ENCODE measurements around the gene FBN2.

The FBN2 gene

DNA sequence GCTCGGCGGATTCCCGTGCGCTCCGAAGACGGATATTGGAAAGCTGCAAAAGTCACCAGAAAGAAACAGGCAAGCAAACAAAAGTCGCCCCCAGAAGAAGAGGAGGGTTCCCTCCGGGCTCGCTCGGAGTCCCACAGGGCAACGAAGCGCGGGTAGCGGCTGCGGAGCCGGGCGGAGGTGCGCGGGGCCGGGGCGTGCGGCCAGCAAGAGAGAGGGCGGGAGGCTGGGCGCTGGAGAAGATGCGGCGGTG, at the start of gene FBN2:
Gene FBN2 (minus strand): TSS at position 246 of the 250 bp plus-strand sequence. CDS start 642 bp downstream, outside the sequence.
- no peak for DNase-seq (ENCODE audit: extremely low read depth in 1 of 2, low read depth in 1 of 2)

DNA sequence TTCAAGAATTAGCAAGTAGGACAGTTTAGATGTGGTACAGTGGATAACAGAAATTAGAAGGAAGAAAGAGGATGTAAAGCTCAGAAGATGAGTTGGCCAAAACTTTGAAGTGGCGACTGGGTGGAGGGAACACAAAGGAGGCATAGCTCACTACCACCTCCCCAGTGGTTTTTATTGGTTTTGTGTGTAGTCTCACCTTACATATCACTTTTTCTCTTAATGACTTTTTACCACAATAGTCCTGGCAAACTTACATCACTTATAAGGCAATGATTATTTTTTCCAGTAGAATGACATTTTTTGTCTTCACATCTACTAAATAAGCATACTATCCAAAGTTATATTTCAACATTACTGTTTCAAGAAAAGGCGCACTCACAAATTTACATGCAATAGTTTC, 49.2 kb upstream of the FBN2 start:
- no peak for DNase-seq (ENCODE audit: extremely low read depth in 1 of 2, low read depth in 1 of 2)

DNA sequence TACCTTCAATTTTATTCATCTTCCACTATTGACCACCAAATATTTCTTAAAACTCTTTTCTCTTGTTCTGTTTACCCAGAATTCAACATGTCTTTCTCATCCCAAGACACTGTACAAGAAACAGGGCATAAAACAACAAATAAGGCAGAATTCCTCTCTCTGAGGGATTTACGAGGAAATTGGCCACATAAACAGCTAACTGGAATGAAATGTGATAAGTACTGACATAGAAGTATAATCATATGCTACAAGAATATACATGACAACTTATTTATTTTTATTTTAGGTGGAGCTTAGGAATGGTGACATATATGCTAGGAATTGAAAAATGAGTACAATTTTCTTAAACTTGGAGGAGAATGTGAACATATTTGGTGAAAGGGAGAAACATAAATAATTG, 48.8 kb upstream of the FBN2 start:
- DNase-seq (ENCODE audit: extremely low read depth in 1 of 2, low read depth in 1 of 2) = no peak

DNA sequence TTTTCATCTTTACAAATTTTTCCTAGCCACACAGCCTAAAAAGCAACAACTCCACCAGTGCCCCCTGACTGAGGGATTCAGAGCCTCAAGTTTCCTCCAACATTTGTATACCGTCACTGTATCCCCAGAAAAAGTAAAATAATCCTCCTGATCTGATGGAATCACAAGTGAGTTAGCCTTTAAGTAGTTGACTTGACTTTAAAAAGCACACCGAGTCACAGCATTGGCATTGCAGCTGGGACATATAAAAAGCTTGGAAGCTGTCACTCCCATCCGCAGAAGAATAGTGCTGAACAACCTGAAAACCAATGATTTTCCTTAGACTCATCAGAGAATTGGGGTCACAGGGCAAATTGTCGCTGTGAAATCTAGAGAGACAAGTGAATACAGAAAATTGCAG, 41.6 kb upstream of the FBN2 start:
- DNase-seq (ENCODE audit: extremely low read depth in 1 of 2, low read depth in 1 of 2) = no peak

DNA sequence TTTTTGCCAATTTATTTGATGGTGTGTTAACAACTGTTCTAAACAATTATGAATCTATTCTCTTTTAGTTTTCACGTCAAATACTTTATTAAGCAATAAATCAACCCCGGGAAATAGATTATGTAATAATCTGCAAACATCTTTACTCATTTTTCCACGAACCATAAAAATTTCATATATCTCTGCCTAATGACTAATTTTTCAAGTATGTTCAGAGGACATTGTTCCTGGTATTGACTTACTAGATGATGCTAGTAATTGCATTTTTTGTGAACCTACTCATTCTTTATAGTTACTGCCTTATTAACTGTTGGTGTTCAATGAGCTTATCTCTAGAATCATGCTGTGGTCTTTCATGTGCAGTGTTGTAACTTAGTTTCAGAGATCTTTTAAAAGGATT, 41.0 kb upstream of the FBN2 start:
- no peak for DNase-seq (ENCODE audit: extremely low read depth in 1 of 2, low read depth in 1 of 2)

GRCh38 chr5:128574041-128574440, 36.0 kb upstream of the FBN2 start:
- no peak for DNase-seq (ENCODE audit: extremely low read depth in 1 of 2, low read depth in 1 of 2)

- no peak for DNase-seq (ENCODE audit: extremely low read depth in 1 of 2, low read depth in 1 of 2)
Observed at GRCh38 chr5:128572930-128573319, 34.9 kb upstream of the FBN2 start.

GRCh38 chr5:128572051-128572929, 34.2 kb upstream of the FBN2 start:
- DNase-seq (ENCODE audit: extremely low read depth in 1 of 2, low read depth in 1 of 2) = no peak

DNA sequence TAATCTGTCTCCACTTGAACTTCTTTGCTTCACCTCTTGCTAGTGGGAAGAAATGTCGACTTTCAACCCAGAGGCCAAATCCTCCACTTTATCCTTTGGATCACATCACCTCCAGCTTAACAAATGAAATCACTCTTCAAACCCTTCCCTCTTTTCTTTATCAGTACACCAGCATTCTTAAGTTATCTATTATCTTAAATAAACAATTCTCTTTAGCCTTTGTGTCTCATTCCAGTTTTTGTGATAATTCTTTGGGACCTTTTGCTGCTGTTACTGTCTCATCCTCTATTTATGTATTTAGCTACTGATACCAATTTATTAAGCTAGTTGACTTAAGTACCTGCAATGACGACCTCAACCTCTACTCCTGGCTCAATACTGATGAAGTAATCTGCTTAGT, 28.1 kb upstream of the FBN2 start:
- no peak for DNase-seq (ENCODE audit: extremely low read depth in 1 of 2, low read depth in 1 of 2)

GRCh38 chr5:128559300-128560297, 21.6 kb upstream of the FBN2 start:
- DNase-seq (ENCODE audit: extremely low read depth in 1 of 2, low read depth in 1 of 2) = no peak

DNA sequence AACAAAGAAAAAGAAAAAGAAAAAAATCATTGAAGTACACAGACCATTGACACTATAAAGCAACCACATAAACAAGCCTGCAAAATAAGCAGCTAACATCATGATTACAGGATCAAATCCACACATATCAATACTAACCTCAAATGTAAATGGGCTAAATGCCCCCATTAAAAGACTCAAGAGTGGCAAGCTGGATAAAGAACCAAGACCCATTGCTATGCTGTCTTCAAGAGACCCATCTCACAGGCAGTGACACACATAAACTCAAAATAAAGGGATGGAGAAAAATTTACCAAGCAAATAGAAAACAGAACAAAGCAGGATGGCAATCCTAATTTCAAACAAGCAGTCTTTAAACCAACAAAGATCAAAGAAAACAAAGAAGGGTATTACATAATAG, 15.7 kb upstream of the FBN2 start:
- no peak for DNase-seq (ENCODE audit: extremely low read depth in 1 of 2, low read depth in 1 of 2)

- no peak for DNase-seq (ENCODE audit: extremely low read depth in 1 of 2, low read depth in 1 of 2)
Observed at GRCh38 chr5:128551476-128551875, 13.4 kb upstream of the FBN2 start.

DNA sequence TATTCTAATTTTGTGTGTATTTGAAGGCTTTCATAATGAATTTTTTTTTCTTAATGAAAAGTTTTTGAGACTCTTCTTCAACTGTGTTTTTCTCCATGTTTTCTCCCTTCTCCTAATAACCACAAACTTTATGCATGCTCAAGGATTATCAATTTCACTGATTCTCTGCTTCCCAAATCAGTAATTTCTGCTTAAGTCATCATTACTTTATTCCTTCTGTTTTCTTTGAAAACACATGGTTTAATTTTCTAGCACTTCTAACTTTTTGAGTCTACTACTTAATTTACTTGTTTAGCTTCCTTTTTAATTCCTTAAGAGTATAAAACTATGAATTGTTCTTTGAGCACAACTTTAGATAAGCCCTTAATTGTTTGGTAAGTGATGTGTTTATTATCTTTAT, 11.5 kb upstream of the FBN2 start:
- DNase-seq (ENCODE audit: extremely low read depth in 1 of 2, low read depth in 1 of 2) = no peak

GRCh38 chr5:128546658-128547281, 8.7 kb upstream of the FBN2 start:
- DNase-seq (ENCODE audit: extremely low read depth in 1 of 2, low read depth in 1 of 2) = no peak

DNA sequence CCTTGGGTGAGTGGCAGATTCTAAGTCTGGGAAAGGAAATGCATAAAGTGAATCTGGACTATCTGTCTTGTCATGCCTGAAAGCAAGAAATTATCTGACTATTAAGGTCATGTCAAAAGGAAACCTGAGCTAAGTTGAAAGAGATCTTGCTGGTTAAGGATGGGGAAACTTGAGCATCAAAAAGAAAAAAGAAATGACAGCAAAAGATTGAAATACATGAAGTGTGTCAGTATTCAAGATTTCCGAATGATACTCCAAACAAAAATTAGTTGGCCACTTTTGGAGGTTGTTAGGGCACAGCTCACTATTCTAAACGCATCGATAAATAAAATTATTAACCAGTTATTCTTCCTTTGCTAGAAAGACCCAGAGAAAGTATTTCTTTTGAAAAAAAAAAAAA, 3.3 kb upstream of the FBN2 start:
- no peak for DNase-seq (ENCODE audit: extremely low read depth in 1 of 2, low read depth in 1 of 2)

GRCh38 chr5:128539038-128539429, 989 bp upstream of the FBN2 start:
- DNase-seq (ENCODE audit: extremely low read depth in 1 of 2, low read depth in 1 of 2) = no peak

DNA sequence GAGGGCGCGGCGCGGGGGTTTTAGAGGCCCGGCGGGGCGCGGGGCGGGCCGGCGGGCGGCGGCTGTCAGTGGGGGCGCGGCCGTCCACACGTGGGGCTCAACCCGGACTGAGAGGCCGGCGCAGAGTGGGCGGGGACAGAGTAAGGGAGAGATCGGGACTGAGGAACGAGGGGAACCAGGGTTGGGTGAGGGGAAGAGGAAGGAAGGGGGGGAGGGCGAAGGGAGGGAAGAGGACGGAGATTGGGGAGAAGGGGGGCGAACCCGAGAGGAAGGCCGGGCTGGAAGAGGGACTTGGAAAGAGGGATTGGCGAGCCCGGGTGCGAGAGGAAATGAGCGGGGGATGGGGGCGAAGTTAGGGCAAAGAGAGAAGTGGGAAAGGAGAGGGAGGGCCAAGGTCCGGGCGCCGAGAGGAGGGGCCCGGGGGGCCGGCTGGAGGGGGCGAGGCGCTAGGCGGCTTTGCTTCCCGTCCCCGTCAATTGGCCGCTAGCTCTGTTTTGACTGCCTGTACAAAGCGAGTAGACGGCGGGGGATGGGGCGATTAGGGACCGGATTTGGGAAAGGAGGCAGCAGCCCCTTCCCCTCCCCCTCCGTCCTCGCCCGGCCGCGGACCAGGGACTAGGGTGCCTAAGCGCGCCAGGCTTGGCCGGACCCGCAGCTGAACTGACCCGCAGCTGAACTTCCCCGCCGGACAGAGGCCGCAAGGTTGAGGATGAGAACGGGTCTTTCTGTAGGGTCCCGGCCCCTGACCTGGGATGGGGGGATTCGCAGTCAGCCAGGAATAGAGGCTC, 399 bp upstream of the FBN2 start:
- DNase-seq (ENCODE audit: extremely low read depth in 1 of 2, low read depth in 1 of 2) = no peak

DNA sequence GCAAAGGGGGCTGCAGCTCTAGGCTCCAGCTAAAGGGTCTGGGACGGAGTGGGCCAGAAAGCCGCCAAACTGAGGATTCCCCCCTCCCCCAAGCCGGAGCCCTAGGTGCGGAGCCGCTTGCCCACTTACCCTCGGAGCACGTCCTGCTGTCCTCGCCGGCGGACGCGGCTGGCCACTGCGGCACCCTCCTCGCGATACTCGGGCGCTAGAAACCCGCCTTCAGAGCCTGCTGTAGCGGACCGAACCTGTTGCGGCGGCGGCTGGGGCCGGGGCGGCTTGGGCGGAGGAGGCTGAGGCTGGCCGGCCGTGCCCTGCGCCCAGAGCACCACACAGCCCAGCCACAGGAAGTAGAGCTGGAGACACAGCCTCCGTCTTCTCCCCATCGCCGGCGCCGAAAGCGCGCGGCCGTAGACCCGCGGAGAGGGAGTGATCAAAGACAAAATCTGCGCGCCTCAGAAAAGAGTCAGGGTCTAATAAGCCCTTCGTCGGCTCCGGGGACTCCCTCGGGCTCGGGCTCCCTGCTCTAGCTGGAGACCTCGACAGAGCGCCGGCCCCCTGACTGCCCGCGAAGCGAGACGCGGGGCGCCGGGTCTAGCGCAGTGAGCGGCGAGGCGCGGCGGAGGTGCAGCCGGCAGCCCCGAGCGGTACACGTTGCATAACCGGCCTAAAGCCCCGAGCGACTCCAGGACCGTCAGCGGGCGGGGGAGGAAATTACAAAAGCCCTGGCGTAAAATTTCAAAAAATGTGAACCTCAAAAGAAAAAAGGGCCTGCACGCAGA, 635 bp downstream of the FBN2 start:
- DNase-seq (ENCODE audit: extremely low read depth in 1 of 2, low read depth in 1 of 2) = no peak

- DNase-seq (ENCODE audit: extremely low read depth in 1 of 2, low read depth in 1 of 2) = no peak
Observed at GRCh38 chr5:128536254-128537220, 1.5 kb downstream of the FBN2 start.

Measured in activated CD8-positive, alpha-beta memory T cell treated with anti-CD3 and anti-CD28 coated beads for 1 hour (primary cell).